GM23338 (cell line): Measurements from ENCODE around the gene SNX9. TPM values are rescaled to one million over a fixed set of nuclear protein-coding genes. Genes with fewer than 3 reads are reported as not detected.

Experiments used
- ATAC-seq: fragments of 200-7000 bp; cut with Tn5 transposase; 3 replicates; pipeline ENCODE4 v1.9.1; 2020
- DNase-seq: peaks from one replicate; pipeline ENCODE4 v3.0.0-alpha.2; 2015; ENCODE audit warnings: low spot score
- H2AFZ ChIP-seq: fragments of 200-600 bp; sonication (generic); 2 replicates; pipeline ENCODE4 v1.8.0; 2016; ENCODE audit warnings: antibody characterized with exemption, mild to moderate bottlenecking, moderate library complexity
- H3F3A ChIP-seq: fragments of 200-600 bp; sonication (generic); replicated peaks from 2 replicates; pipeline ENCODE4 v1.8.0; 2017; ENCODE audit warnings: antibody characterized with exemption, mixed run types, low read depth
- H3K27ac ChIP-seq: fragments of 200-600 bp; sonication (generic); 2 replicates; pipeline ENCODE4 v1.6.1; 2016; ENCODE audit warnings: low read depth
- H3K27me3 ChIP-seq: fragments of 200-600 bp; sonication (generic); 2 replicates; pipeline ENCODE4 v1.8.0; 2016; ENCODE audit warnings: mild to moderate bottlenecking, mixed run types, moderate library complexity; ENCODE audit not compliant: insufficient read depth
- H3K36me3 ChIP-seq: fragments of 200-600 bp; sonication (generic); 2 replicates; pipeline ENCODE4 v1.8.0; 2016; ENCODE audit warnings: mild to moderate bottlenecking; ENCODE audit not compliant: insufficient read depth
- H3K4me1 ChIP-seq: fragments of 200-600 bp; sonication (generic); 2 replicates; pipeline ENCODE4 v1.8.0; 2016; ENCODE audit warnings: mild to moderate bottlenecking, moderate library complexity; ENCODE audit not compliant: insufficient read depth
- H3K4me2 ChIP-seq: fragments of 200-600 bp; sonication (generic); 2 replicates; pipeline ENCODE4 v1.7.1; 2017; ENCODE audit warnings: mixed run types
- H3K4me3 ChIP-seq: fragments of 200-600 bp; sonication (generic); 2 replicates; pipeline ENCODE4 v1.6.1; 2016; ENCODE audit warnings: mixed run types
- H3K79me2 ChIP-seq: fragments of 200-600 bp; sonication (generic); replicated peaks from 2 replicates; pipeline ENCODE4 v1.8.0; 2017; ENCODE audit warnings: mild to moderate bottlenecking; ENCODE audit not compliant: insufficient read depth
- H3K9me2 ChIP-seq: fragments of 200-600 bp; sonication (generic); 2 replicates; pipeline ENCODE4 v1.8.0; 2017; ENCODE audit not compliant: insufficient read depth
- H4K20me1 ChIP-seq: fragments of 200-600 bp; sonication (generic); replicated peaks from 2 replicates; pipeline ENCODE4 v1.8.0; 2017; ENCODE audit warnings: mild to moderate bottlenecking; ENCODE audit not compliant: insufficient read depth
- H3K27ac Mint-ChIP-seq: 2 replicates; pipeline ENCODE4 v1.8.0; 2020; ENCODE audit warnings: inconsistent platforms, mild to moderate bottlenecking, moderate library complexity, mixed read lengths
- H3K27me3 Mint-ChIP-seq: 3 replicates; pipeline ENCODE4 v1.8.0; 2022; ENCODE audit warnings: low read depth, mild to moderate bottlenecking, moderate library complexity, mixed read lengths, inconsistent platforms; ENCODE audit not compliant: insufficient read depth, poor library complexity
- H3K36me3 Mint-ChIP-seq: 3 replicates; pipeline ENCODE4 v1.8.0; 2021; ENCODE audit warnings: low read depth, mild to moderate bottlenecking, inconsistent platforms, moderate library complexity, mixed read lengths
- H3K4me1 Mint-ChIP-seq: 3 replicates; pipeline ENCODE4 v1.8.0; 2020; ENCODE audit warnings: mild to moderate bottlenecking, inconsistent platforms, mixed read lengths
- H3K4me3 Mint-ChIP-seq: 3 replicates; pipeline ENCODE4 v1.8.0; 2021; ENCODE audit warnings: moderate library complexity, mild to moderate bottlenecking, inconsistent platforms, mixed read lengths
- H3K9me3 Mint-ChIP-seq: 3 replicates; pipeline ENCODE4 v1.8.0; 2020; ENCODE audit warnings: moderate library complexity, mild to moderate bottlenecking, inconsistent platforms, mixed read lengths
- EZH2phosphoT487 ChIP-seq: fragments of 200-600 bp; sonication (generic); IDR thresholded peaks from one replicate; pipeline ENCODE4 v1.8.1; 2018; ENCODE audit warnings: antibody characterized with exemption; ENCODE audit not compliant: unreplicated experiment
- NANOG ChIP-seq: IDR thresholded peaks from 2 replicates; pipeline ENCODE4 v1.6.1; 2016; ENCODE audit warnings: antibody characterized with exemption, borderline replicate concordance
- STAT1 ChIP-seq: IDR thresholded peaks from one replicate; pipeline ENCODE4 v1.6.1; 2016; ENCODE audit warnings: antibody characterized with exemption; ENCODE audit not compliant: unreplicated experiment
- polyA plus RNA-seq: library from polyadenylated mRNA; unstranded; fragments of >200 nt; fragmentation: Nextera tagmentation; extraction: Ambion mirVana; gene quantifications from 2 replicates; pipeline ENCODE4 v1.2.1, GENCODE V29; 2016
- total RNA-seq: library from RNA; depleted of rRNA; stranded (reverse); fragments of >200 nt; shearing (Covaris generic); gene quantifications from 2 replicates; pipeline ENCODE4 v1.2.3, GENCODE V29; 2014
- TF ChIP-seq, protein P1 (sequence below): fragments of 250-450 bp; sonication (Bioruptor Pico); IDR thresholded peaks from 2 replicates; pipeline ENCODE4 v1.5.0; 2020; ENCODE audit warnings: mild to moderate bottlenecking, moderate library complexity
- TF ChIP-seq, protein P2 (sequence below): IDR thresholded peaks from one replicate; pipeline ENCODE4 v1.6.1; 2018; ENCODE audit warnings: antibody characterized with exemption; ENCODE audit not compliant: unreplicated experiment

SNX9 gene
- total and polyA plus RNA-seq, 2 experiments from 2014 or later: 18.4 to 23.3 TPM

DNA sequence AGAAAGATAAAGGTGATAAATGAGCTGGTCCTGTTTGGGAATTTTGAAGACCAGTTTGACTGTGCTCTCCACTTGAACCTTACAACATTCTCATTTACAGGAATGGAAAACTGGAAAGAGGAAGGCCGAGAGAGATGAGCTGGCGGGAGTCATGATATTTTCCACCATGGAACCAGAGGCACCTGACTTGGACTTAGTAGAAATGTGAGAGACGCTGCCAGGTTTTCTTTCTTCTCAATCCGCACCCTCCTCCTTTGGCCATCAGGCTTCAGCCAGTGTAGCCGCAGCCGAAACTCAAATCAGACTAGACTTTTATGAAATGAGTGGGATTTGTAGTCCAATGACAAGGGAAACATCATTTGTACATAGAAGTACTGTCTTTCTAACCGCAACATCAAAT, 104.0 kb downstream of the SNX9 start (continued):
- TF ChIP-seq, protein P1, sequence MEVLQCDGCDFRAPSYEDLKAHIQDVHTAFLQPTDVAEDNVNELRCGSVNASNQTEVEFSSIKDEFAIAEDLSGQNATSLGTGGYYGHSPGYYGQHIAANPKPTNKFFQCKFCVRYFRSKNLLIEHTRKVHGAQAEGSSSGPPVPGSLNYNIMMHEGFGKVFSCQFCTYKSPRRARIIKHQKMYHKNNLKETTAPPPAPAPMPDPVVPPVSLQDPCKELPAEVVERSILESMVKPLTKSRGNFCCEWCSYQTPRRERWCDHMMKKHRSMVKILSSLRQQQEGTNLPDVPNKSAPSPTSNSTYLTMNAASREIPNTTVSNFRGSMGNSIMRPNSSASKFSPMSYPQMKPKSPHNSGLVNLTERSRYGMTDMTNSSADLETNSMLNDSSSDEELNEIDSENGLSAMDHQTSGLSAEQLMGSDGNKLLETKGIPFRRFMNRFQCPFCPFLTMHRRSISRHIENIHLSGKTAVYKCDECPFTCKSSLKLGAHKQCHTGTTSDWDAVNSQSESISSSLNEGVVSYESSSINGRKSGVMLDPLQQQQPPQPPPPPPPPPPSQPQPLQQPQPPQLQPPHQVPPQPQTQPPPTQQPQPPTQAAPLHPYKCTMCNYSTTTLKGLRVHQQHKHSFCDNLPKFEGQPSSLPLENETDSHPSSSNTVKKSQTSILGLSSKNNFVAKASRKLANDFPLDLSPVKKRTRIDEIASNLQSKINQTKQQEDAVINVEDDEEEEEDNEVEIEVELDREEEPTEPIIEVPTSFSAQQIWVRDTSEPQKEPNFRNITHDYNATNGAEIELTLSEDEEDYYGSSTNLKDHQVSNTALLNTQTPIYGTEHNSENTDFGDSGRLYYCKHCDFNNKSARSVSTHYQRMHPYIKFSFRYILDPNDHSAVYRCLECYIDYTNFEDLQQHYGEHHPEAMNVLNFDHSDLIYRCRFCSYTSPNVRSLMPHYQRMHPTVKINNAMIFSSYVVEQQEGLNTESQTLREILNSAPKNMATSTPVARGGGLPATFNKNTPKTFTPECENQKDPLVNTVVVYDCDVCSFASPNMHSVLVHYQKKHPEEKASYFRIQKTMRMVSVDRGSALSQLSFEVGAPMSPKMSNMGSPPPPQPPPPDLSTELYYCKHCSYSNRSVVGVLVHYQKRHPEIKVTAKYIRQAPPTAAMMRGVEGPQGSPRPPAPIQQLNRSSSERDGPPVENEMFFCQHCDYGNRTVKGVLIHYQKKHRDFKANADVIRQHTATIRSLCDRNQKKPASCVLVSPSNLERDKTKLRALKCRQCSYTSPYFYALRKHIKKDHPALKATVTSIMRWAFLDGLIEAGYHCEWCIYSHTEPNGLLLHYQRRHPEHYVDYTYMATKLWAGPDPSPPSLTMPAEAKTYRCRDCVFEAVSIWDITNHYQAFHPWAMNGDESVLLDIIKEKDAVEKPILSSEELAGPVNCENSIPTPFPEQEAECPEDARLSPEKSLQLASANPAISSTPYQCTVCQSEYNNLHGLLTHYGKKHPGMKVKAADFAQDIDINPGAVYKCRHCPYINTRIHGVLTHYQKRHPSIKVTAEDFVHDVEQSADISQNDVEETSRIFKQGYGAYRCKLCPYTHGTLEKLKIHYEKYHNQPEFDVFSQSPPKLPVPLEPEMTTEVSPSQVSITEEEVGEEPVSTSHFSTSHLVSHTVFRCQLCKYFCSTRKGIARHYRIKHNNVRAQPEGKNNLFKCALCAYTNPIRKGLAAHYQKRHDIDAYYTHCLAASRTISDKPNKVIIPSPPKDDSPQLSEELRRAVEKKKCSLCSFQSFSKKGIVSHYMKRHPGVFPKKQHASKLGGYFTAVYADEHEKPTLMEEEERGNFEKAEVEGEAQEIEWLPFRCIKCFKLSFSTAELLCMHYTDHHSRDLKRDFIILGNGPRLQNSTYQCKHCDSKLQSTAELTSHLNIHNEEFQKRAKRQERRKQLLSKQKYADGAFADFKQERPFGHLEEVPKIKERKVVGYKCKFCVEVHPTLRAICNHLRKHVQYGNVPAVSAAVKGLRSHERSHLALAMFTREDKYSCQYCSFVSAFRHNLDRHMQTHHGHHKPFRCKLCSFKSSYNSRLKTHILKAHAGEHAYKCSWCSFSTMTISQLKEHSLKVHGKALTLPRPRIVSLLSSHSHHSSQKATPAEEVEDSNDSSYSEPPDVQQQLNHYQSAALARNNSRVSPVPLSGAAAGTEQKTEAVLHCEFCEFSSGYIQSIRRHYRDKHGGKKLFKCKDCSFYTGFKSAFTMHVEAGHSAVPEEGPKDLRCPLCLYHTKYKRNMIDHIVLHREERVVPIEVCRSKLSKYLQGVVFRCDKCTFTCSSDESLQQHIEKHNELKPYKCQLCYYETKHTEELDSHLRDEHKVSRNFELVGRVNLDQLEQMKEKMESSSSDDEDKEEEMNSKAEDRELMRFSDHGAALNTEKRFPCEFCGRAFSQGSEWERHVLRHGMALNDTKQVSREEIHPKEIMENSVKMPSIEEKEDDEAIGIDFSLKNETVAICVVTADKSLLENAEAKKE: no peak
- TF ChIP-seq STAT1: no peak

DNA sequence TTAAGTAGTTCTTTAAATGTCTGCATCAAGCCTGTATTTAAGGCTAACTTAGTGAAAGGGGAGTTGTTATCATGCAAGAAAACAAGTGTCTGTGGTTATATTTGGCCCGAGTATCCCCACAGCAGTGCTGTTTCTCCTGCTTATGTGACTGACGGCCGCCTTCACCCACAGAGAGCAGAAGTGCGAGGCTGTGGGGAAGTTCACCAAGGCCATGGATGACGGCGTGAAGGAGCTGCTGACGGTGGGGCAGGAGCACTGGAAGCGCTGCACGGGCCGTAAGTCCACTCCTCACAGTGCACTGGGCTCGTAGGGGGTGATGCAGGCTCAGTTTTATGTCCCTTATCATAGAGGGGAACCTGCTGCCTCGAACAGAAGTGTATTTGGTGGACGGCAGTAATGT, 105.4 kb downstream of the SNX9 start:
- no peaks in the 10 kb centered on the region for H3F3A ChIP-seq
- peaks cover 20% of the 10 kb centered on the region for H3K4me1 ChIP-seq
- no peaks in the 10 kb centered on the region for H3K27me3 ChIP-seq
- no peaks in the 10 kb centered on the region; the same call in 1 of the 2 replicates for H4K20me1 ChIP-seq
- H3K79me2 ChIP-seq: no peaks in the 10 kb centered on the region
- H3K4me3 Mint-ChIP-seq: no peak overlapping the region
- peaks cover 10% of the 10 kb centered on the region for H3K36me3 ChIP-seq
- no peak overlapping the region for H2AFZ ChIP-seq
- H3K4me3 ChIP-seq: no peak overlapping the region
- H3K27me3 Mint-ChIP-seq: no peaks in the 10 kb centered on the region
- H3K4me1 Mint-ChIP-seq: peaks cover 27% of the 10 kb centered on the region
- H3K27ac ChIP-seq: no peak overlapping the region
- ATAC-seq (no peak), DNase-seq (no peak)
- no peak overlapping the region for H3K27ac Mint-ChIP-seq
- H3K36me3 Mint-ChIP-seq: peaks cover 58% of the 10 kb centered on the region
- H3K9me2 ChIP-seq: no peaks in the 10 kb centered on the region
- no peaks in the 10 kb centered on the region for H3K9me3 Mint-ChIP-seq
- H3K4me2 ChIP-seq: no peak overlapping the region
- TF ChIP-seq NANOG (no peak), STAT1 (no peak), EZH2phosphoT487 (no peak)
- TF ChIP-seq, protein P2, sequence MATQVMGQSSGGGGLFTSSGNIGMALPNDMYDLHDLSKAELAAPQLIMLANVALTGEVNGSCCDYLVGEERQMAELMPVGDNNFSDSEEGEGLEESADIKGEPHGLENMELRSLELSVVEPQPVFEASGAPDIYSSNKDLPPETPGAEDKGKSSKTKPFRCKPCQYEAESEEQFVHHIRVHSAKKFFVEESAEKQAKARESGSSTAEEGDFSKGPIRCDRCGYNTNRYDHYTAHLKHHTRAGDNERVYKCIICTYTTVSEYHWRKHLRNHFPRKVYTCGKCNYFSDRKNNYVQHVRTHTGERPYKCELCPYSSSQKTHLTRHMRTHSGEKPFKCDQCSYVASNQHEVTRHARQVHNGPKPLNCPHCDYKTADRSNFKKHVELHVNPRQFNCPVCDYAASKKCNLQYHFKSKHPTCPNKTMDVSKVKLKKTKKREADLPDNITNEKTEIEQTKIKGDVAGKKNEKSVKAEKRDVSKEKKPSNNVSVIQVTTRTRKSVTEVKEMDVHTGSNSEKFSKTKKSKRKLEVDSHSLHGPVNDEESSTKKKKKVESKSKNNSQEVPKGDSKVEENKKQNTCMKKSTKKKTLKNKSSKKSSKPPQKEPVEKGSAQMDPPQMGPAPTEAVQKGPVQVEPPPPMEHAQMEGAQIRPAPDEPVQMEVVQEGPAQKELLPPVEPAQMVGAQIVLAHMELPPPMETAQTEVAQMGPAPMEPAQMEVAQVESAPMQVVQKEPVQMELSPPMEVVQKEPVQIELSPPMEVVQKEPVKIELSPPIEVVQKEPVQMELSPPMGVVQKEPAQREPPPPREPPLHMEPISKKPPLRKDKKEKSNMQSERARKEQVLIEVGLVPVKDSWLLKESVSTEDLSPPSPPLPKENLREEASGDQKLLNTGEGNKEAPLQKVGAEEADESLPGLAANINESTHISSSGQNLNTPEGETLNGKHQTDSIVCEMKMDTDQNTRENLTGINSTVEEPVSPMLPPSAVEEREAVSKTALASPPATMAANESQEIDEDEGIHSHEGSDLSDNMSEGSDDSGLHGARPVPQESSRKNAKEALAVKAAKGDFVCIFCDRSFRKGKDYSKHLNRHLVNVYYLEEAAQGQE: no peak
- TF ChIP-seq, protein P1: no peak
